GM18858 (cell line): ENCODE results near the gene AVEN.
A peak's percentile ranks its signal among the peaks of the same experiment; 100 is the strongest.
"Not testable (repeated sequence)": the region's sequence is repeated elsewhere in the genome, so short reads cannot be mapped to it uniquely, and the experiment has no call there.

Source experiments
- ATAC-seq: cut with Tn5 transposase; IDR thresholded peaks from one replicate; pipeline ENCODE4 v1.9.1; 2021; ENCODE audit not compliant: unreplicated experiment

Gene AVEN

DNA sequence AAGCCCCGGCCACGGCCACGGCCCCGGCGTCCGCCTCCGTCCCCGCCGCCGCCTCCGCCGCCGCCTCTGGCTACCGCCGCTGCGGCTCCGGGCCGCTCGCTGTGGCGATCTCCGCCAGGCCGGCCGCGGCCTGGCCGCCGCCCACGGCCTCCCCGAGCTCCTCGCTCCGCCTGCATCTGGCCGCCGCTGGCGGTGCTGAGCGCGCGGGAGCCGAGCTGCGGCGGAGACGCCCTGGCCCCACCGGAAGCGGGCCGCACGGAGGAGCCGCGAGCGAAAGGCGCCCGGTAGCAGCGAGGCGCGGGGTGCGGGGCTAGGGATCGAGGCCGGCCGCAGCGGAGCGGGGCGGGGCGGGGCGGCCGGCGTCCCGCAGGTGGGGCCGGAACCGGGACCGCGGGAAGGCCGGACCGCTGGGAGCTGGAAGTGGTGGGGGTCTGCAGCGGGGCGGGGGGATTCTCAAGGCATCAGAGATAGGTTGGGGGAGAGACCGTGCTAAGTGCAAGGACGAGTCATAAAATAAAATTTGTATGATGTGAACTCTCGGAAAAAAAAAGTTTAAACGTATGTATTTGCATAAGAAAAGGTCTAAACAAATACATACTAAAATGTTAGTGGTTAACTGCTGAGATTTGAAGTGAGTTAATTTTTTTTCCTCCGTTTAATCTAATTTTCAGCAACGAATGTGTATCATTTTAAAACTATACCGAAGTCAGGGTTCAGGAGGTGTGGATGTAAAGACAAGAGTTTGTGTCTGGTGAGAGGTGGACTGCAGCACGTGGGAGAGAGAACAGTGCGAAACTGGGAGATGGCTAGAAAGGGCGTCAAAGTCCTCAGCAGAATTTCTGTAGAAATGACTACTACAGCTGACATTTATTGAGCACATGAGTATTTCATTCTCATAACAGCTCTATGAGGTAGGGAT, at the start of gene AVEN:
TSS of gene AVEN (minus strand) at position 334 of the 919 bp plus-strand sequence. CDS start at position 176, 158 bp downstream.
- ATAC-seq = peak; percentile 28

GRCh38 chr15:34085746-34086145, 46.7 kb upstream of the AVEN start:
- no peak for ATAC-seq

DNA sequence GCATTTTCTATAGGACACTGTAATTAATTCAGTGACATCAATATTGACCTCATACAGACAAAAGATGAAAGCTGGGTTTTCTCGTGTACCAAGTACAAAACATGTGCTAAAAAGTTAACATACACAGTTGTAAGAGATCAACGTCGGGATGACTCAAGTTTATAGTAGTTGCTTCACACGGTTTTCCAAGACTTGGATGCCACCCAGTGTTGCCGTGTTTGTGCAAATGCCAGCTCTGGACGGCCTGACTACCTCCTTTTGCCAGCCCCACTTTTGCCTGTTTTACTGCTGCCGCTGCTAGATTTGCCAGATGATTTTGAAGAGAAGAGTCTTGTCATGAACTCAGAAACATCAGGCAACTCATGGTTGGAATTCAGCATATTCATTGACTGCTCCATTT, 45.1 kb upstream of the AVEN start:
- no peak for ATAC-seq

- no peak for ATAC-seq
Observed at GRCh38 chr15:34079904-34080303, 40.9 kb upstream of the AVEN start.

GRCh38 chr15:34078900-34079299, 39.9 kb upstream of the AVEN start:
- ATAC-seq = no peak

GRCh38 chr15:34076785-34077184, 37.8 kb upstream of the AVEN start:
- ATAC-seq = no peak

GRCh38 chr15:34070003-34070402, 31.0 kb upstream of the AVEN start:
- ATAC-seq = no peak

DNA sequence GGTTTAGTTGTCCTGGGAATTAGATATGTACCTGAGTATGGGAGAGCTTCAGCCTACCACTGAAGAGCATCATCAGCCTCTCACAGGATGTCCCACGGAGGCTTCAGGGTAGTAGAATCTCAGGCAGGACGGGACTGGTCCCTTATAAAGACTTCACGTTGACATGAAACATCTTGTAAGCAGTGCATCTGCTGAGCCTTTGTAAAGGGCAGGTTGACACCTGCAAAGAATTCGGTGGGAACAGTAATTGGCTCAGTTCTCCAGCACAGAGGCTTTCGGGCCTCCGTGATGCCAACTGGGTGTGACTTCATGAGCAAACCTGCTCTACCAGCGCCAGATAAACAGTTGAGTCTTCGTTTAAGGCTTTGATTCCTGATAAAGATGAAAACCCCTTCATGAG, 26.9 kb upstream of the AVEN start:
- no peak for ATAC-seq

DNA sequence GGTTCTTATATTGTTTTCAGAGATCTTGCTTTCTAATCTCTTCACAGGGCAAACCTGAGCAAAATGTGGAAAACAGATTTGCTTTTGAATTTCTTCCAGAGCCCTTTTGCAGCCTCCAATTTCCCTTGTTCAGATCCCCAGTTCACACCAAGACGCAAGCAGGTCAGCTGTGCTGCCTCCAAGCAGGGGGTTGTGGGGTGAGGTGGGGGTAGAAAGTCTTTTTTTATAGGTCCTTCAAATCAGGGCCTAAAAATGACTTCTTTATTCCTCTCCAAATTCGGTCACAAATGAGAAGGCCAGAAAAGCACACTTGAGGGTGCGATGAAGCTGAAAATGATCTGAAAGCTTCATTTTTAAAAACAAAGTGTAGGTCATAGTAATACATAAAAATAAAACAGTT, 26.3 kb upstream of the AVEN start:
- ATAC-seq = no peak

DNA sequence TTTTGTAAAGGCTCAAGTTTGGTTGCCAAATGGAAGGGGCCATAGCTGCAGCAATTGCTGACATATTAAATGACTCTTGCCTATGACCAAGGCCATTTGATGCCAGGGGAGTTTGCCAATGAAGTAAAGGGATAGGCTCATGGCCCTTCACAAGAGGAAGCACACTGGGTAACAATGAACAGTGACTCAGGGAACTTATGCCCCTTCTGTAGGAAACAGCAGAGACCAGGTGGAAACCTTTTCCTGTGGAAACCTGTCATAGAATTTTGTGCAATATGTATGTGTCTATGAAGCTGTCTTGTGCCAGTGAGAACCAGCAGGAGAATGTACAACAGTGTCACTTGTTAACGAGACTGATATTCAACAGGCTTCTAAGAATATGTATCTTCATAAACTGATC, 25.4 kb upstream of the AVEN start:
- no peak for ATAC-seq

DNA sequence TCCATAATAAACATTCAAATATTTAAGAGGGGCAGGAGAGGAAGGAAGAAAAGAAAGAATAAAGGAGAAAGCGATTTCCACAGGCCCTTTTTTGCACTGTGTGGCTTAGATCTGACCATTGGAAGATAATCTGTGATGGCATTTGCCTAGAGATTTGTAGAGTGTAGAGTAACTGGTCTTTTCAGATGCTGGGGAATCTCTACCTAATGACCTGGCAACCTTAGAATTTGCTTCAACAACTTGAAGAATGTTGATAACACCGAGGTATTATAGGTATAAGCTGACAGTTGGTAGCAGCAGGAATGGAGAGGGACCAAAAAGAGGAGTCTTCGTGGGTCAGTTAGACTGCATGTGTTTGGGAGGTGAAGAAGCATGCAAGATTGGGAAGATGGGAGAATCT, 20.9 kb upstream of the AVEN start:
- ATAC-seq = no peak

- ATAC-seq = no peak
Observed at GRCh38 chr15:34059476-34059875, 20.5 kb upstream of the AVEN start.

DNA sequence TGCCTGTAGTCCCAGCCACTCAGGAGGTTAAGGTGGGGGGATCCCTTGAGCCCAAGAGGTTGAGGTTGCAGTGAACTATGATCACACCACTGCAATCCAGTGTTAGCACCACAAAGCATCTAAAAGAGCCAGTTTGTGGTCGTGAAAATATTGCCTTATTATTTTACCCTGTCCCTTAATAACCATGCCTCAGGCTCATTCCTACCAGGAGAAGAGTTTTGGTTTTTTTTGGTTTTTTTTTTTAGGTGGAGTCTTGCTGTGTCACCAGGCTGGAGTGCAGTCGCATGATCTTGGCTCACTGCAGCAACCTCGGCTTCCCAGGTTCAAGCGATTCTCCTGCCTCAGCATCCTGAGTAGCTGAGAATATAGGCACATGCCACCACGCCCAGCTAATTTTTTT, 17.9 kb upstream of the AVEN start:
- no peak for ATAC-seq

- ATAC-seq = no peak
Observed at GRCh38 chr15:34055868-34056595, 17.0 kb upstream of the AVEN start.

- no peak for ATAC-seq
Observed at GRCh38 chr15:34054081-34054707, 15.2 kb upstream of the AVEN start.

DNA sequence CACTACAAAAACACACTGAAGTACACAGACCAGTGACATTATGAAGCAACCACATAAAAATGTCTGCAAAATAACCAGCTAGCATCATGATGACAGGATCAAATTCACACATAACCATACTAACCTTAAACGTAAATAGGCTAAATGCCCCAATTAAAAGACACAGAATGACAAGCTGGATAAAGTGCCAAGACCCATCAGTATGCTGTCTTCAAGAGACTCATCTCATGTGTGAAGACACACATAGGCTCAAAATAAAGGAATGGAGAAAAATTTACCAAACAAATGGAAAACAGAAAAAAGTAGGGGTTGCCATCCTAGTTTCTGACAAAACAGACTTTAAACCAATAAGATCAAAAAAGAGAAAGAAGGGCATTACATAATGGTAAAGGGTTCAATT, 11.4 kb upstream of the AVEN start:
- not testable (repeated sequence) for ATAC-seq

- ATAC-seq = no peak
Observed at GRCh38 chr15:34049112-34049511, 10.1 kb upstream of the AVEN start.

DNA sequence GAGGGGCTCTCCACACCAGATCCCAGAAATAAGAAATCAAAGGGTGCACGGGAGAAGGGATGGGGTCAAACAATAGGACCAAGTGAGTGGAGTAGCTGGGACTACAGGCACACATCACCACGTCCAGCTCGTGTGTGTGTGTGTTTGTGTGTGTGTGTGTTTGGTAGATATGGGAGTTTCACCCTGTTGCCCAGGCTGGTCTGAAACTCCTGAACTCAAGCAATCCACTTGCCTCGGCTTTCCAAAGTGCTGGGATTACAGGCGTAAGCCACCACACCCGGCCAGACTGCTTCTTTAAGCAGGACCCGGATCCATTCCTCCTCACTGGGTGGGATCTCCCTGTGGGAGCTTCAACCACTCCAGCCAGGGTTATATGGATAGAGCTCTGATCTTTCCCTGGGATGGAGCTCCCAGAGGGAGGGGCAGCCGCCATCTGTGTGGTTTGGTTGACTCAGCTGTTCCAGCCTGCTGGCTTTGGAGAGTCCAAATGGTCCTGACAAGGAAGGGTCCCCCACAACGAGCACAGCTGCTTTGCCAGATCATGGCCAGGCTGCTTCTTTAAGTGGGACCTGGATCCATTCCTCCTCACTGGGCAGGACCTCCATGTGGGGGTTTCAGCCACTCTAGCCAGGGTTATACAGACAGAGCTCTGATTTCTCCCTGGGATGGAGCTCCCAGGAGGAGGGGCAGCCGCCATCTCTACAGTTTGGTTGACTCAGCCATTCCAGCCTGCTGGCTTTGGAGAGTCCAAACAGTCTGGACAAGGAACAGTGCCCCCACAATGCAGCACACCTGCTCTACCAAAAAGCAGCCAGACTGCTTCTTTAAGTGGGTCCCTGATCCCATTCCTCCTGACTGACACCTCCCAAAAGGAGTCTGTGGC, 9.1 kb upstream of the AVEN start:
- no peak for ATAC-seq

DNA sequence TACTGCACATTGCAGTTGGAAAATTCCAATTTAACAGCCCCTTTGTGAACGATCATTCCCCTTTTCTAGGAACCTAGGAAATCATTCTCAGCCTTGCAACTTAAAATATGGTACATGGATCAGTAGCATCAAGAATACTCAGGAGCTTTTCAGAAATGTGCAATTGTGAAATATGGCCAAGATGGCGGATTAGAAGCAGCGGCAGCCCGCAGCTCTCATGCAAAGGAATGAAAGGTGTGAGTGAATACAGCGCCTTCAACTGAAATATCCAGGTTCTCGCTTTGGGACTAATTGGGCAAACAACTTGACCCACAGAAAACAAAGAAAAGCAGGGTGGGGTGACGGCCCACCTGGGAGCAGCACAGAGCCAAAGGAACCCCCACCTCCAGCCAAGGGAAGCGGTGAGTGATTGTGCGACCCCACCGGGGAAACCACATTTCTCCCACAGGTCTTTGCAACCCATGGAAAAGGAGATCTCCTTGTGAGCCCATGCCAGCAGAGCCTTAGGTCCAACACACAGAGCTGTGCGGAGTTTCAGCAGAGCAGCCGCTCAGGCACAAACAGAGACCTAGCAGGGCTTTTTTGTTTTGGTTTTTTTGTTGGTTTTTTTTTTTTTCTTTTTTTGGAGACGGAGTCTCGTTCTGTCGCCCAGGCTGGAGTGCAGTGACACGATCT, 7.6 kb upstream of the AVEN start:
- ATAC-seq = no peak

- ATAC-seq = no peak
Observed at GRCh38 chr15:34043813-34044212, 4.8 kb upstream of the AVEN start.
